Neuronal stem cell (in vitro differentiated cells): Measurements from ENCODE around the gene FXYD7.

Experiments used
- DNase-seq: peaks from one replicate; pipeline ENCODE4 v3.0.0-alpha.2; 2013; ENCODE audit warnings: low spot score
- H2AFZ ChIP-seq: one replicate; pipeline ENCODE4 v1.6.1; 2013; ENCODE audit warnings: mild to moderate bottlenecking, low read length, inconsistent platforms
- H2AK5ac ChIP-seq: 2 replicates; pipeline ENCODE4 v1.6.1; 2013; ENCODE audit warnings: low read depth, mild to moderate bottlenecking, inconsistent platforms, low read length, moderate library complexity, mixed read lengths
- H2BK120ac ChIP-seq: 2 replicates; pipeline ENCODE4 v1.6.1; 2013; ENCODE audit warnings: low read depth, mild to moderate bottlenecking, inconsistent platforms, low read length, moderate library complexity, mixed read lengths
- H2BK12ac ChIP-seq: one replicate; pipeline ENCODE4 v1.6.1; 2013; ENCODE audit warnings: low read length, inconsistent platforms
- H2BK15ac ChIP-seq: 2 replicates; pipeline ENCODE4 v1.6.1; 2013; ENCODE audit warnings: mild to moderate bottlenecking, low read length, inconsistent platforms, mixed read lengths
- H2BK5ac ChIP-seq: one replicate; pipeline ENCODE4 v1.6.1; 2013; ENCODE audit warnings: inconsistent platforms, mild to moderate bottlenecking, low read length, moderate library complexity
- H3K14ac ChIP-seq: one replicate; pipeline ENCODE4 v1.6.1; 2013; ENCODE audit warnings: low read length, inconsistent platforms
- H3K18ac ChIP-seq: 2 replicates; pipeline ENCODE4 v1.6.1; 2013; ENCODE audit warnings: low read length, inconsistent platforms
- H3K23ac ChIP-seq: 2 replicates; pipeline ENCODE4 v1.6.1; 2013; ENCODE audit warnings: low read depth, mild to moderate bottlenecking, mixed read lengths, low read length, inconsistent platforms; ENCODE audit not compliant: poor library complexity
- H3K27ac ChIP-seq: replicated peaks from 3 replicates; pipeline ENCODE4 v1.5.1; 2013; ENCODE audit warnings: low read length, inconsistent platforms
- H3K27me3 ChIP-seq, 3 experiments: 2 replicates each; pipeline ENCODE4 v1.6.1; 2013; ENCODE audit warnings: low read length in 3 of 3, mild to moderate bottlenecking in 2 of 3, inconsistent platforms in 1 of 3, low read depth in 1 of 3, mixed read lengths in 1 of 3, moderate library complexity in 1 of 3; ENCODE audit not compliant: control insufficient read depth in 3 of 3, insufficient read depth in 3 of 3
- H3K36me3 ChIP-seq, 2 donors: replicated peaks in 1 of 2; 2 replicates each; pipeline ENCODE4 v1.6.1; 2013; ENCODE audit warnings: low read length in 2 of 2; ENCODE audit not compliant: control insufficient read depth in 2 of 2, insufficient read depth in 2 of 2
- H3K4ac ChIP-seq: 2 replicates; pipeline ENCODE4 v1.6.1; 2013; ENCODE audit warnings: inconsistent platforms, mild to moderate bottlenecking, low read length, moderate library complexity
- H3K4me1 ChIP-seq, 2 donors: 1 replicate in 1 of 2; 2 replicates in 1 of 2; pipeline ENCODE4 v1.6.1; 2013; ENCODE audit warnings: low read length in 2 of 2, low read depth in 1 of 2; ENCODE audit not compliant: control insufficient read depth in 2 of 2, insufficient read depth in 1 of 2
- H3K4me2 ChIP-seq: one replicate; pipeline ENCODE4 v1.6.1; 2013; ENCODE audit warnings: mild to moderate bottlenecking, low read length, inconsistent platforms; ENCODE audit not compliant: insufficient read depth, poor library complexity, severe bottlenecking
- H3K4me3 ChIP-seq, 2 donors: 2 replicates each; pipeline ENCODE4 v1.5.1; 2013; ENCODE audit warnings: low read length in 2 of 2, mild to moderate bottlenecking in 2 of 2, inconsistent platforms in 1 of 2, moderate library complexity in 1 of 2
- H3K79me1 ChIP-seq: one replicate; pipeline ENCODE4 v1.6.1; 2013; ENCODE audit warnings: low read depth, mild to moderate bottlenecking, inconsistent platforms, low read length, moderate library complexity
- H3K9ac ChIP-seq: one replicate; pipeline ENCODE4 v1.6.1; 2013; ENCODE audit warnings: mild to moderate bottlenecking, low read depth, low read length, inconsistent platforms; ENCODE audit not compliant: poor library complexity
- H3K9me3 ChIP-seq, 2 donors: replicated peaks in 1 of 2; 2 replicates each; pipeline versions ENCODE3 to v1.6.1; 2013; ENCODE audit warnings: low read length in 2 of 2, mild to moderate bottlenecking in 2 of 2, inconsistent platforms in 1 of 2, low read depth in 1 of 2, mixed read lengths in 1 of 2, moderate library complexity in 1 of 2; ENCODE audit not compliant: control insufficient read depth in 2 of 2, insufficient read depth in 1 of 2
- H4K8ac ChIP-seq: one replicate; pipeline ENCODE4 v1.6.1; 2013; ENCODE audit warnings: low read depth, mild to moderate bottlenecking, inconsistent platforms, low read length, moderate library complexity
- H4K91ac ChIP-seq: one replicate; pipeline ENCODE4 v1.6.1; 2013; ENCODE audit warnings: low read length, low read depth, mild to moderate bottlenecking, inconsistent platforms; ENCODE audit not compliant: poor library complexity
- WGBS, 2 donors: extraction: QIAGEN DNeasy Blood & Tissue Kit; methylation state at CpG; one replicate each; pipeline ENCODE4 v1.1.7; 2013; ENCODE audit warnings: missing lambda C conversion rate in 2 of 2, mixed read lengths in 1 of 2; ENCODE audit not compliant: insufficient read length in 2 of 2, insufficient replicate concordance in 1 of 2; ENCODE audit errors: extremely low coverage in 2 of 2; 5-methylcytosine and 5-hydroxymethylcytosine counted together

Gene FXYD7

GRCh38 chr19:35153701-35154524 lies 10.9 kb downstream of the FXYD7 start:
- Histone ChIP-seq H3K23ac (peak overlapping the region; percentile 76), H3K14ac (peak overlapping the region; percentile 94)

DNA sequence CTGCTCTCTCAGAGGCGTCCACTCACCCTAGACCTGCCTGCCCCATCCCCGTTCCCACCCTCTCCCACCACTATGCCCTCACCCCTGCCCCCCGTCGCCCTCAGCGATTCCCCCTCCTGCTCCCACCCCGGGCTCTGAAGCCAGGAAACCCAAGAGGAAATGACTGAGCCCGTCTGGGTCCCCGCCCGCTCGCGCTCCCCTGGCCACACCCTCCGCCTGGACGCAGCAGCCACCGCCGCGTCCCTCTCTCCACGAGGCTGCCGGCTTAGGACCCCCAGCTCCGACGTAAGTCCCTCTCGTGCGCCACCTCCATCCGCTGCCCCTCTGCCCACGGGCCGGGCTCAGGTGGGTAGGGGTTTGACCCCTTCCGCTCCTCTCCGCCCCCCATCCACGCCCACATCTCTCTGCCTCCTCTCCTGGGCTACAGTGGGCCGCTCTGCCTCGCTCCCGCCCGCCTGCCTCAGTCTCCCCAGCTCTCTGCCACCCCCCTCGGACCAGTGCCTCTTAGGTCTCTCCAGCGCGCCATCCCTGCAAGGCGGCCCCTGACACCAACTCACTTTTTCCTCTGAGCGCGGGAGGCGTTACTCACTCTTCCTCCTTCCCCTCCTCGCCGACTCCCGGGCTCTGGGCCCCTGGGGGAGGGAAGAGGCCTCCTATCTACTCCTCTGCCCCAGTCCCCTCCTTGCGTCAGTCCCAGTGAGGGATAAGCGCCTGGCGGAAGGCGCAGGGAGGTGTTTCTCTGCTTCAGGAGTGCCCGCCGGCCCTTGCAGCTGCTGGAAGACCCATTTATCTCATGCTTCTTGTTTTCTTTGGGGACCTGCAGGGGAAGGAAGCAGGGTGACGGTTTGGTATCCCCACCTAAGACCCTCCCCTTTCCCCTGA lies 11.7 kb downstream of the FXYD7 start, which contains the start of gene FXYD5:
FXYD5 (plus strand) TSS at position 211 of the 882 bp plus-strand sequence. CDS start 816 bp downstream, outside the sequence.
- H2BK15ac ChIP-seq, result peak within 1 kb of the TSS; percentile 84
- H2BK5ac ChIP-seq, result peak within 1 kb of the TSS; percentile 62
- no peaks in the 10 kb centered on the region for H3K36me3 ChIP-seq
- H2AK5ac ChIP-seq, result peak within 1 kb of the TSS; percentile 89
- H3K9me3 ChIP-seq, result no peaks in the 10 kb centered on the region
- no peak within 1 kb of the TSS for H2BK120ac ChIP-seq
- H3K9ac ChIP-seq, result peak within 1 kb of the TSS; percentile 91
- peak within 1 kb of the TSS; percentile 77 for H3K23ac ChIP-seq
- no peak within 1 kb of the TSS for H4K8ac ChIP-seq
- DNase-seq, result no peak
- H4K91ac ChIP-seq, result no peak within 1 kb of the TSS
- H3K4me1 ChIP-seq, result peaks cover 2 to 13% of the 10 kb centered on the region in 2 donors
- H3K18ac ChIP-seq, result peak within 1 kb of the TSS; percentile 94
- WGBS, 2 donors, result no CpG with 5 or more reads among the region's 49 CpGs
- H2BK12ac ChIP-seq, result peak within 1 kb of the TSS; percentile 97
- H3K4me3 ChIP-seq, result peak within 1 kb of the TSS; percentile 19 to 85
- peak within 1 kb of the TSS; percentile 94 for H3K14ac ChIP-seq
- peak within 1 kb of the TSS; percentile 86 for H3K4me2 ChIP-seq
- H3K4ac ChIP-seq, result no peak within 1 kb of the TSS
- no peaks in the 10 kb centered on the region for H3K79me1 ChIP-seq
- H3K27ac ChIP-seq, result no peak within 1 kb of the TSS
- H2AFZ ChIP-seq, result peak within 1 kb of the TSS; percentile 86
- H3K27me3 ChIP-seq, result peaks cover 7 to 74% (median 31%) of the 10 kb centered on the region in 3 experiments

More at GRCh38 chr19:35153701-35154524, 10.9 kb downstream of the FXYD7 start:
- no peak overlapping the region for H3K4ac ChIP-seq
- no peak overlapping the region for H3K27ac ChIP-seq
- H3K36me3 ChIP-seq, result no peaks in the 10 kb centered on the region
- H3K9ac ChIP-seq, result peak overlapping the region; percentile 50
- peak overlapping the region in 1 of 2 donors; percentile 85 for H3K4me3 ChIP-seq
- no peak overlapping the region for H4K8ac ChIP-seq
- no peaks in the 10 kb centered on the region for H3K9me3 ChIP-seq
- peak overlapping the region; percentile 62 for H2BK5ac ChIP-seq
- H3K18ac ChIP-seq, result peak overlapping the region; percentile 94
- peak overlapping the region; percentile 83 for H2AK5ac ChIP-seq
- peaks cover 2 to 13% of the 10 kb centered on the region in 2 donors for H3K4me1 ChIP-seq
- H2BK15ac ChIP-seq, result peak overlapping the region; percentile 78
- H4K91ac ChIP-seq, result no peak overlapping the region
- no peak overlapping the region for H2BK12ac ChIP-seq
- DNase-seq, result no peak
- no peak overlapping the region for H2BK120ac ChIP-seq
- peaks cover 7 to 77% (median 31%) of the 10 kb centered on the region in 3 experiments for H3K27me3 ChIP-seq
- no CpG with 5 or more reads among the region's 36 CpGs for WGBS, 2 donors
- H3K4me2 ChIP-seq, result peak overlapping the region; percentile 86
- peak overlapping the region; percentile 86 for H2AFZ ChIP-seq
- H3K79me1 ChIP-seq, result no peaks in the 10 kb centered on the region

GRCh38 chr19:35155441-35155840 lies 12.4 kb downstream of the FXYD7 start:
- H3K79me1 ChIP-seq, result no peaks in the 10 kb centered on the region
- no peak overlapping the region for H4K91ac ChIP-seq
- no peaks in the 10 kb centered on the region for H3K36me3 ChIP-seq
- no CpG with 5 or more reads among the region's 17 CpGs for WGBS, 2 donors
- peak overlapping the region; percentile 86 for H3K4me2 ChIP-seq
- peak overlapping the region; percentile 84 for H2BK15ac ChIP-seq
- H3K27ac ChIP-seq, result no peak overlapping the region
- H3K9ac ChIP-seq, result peak overlapping the region; percentile 33
- DNase-seq, result no peak
- H3K14ac ChIP-seq, result no peak overlapping the region
- H2AFZ ChIP-seq, result peak overlapping the region; percentile 86
- H2AK5ac ChIP-seq, result peak overlapping the region; percentile 89
- no peak overlapping the region for H3K4ac ChIP-seq
- H2BK120ac ChIP-seq, result no peak overlapping the region
- H3K23ac ChIP-seq, result peak overlapping the region; percentile 77
- H2BK12ac ChIP-seq, result no peak overlapping the region
- H3K27me3 ChIP-seq, result peaks cover 7 to 72% (median 31%) of the 10 kb centered on the region in 3 experiments
- H3K4me1 ChIP-seq, result peaks cover 2 to 13% of the 10 kb centered on the region in 2 donors
- H4K8ac ChIP-seq, result no peak overlapping the region
- no peaks in the 10 kb centered on the region for H3K9me3 ChIP-seq
- H2BK5ac ChIP-seq, result peak overlapping the region; percentile 62
- H3K4me3 ChIP-seq, result no peak overlapping the region
- peak overlapping the region; percentile 94 for H3K18ac ChIP-seq
